Fibroblast of upper back skin (primary cell): ENCODE measurements around the gene CGB2.
"Not testable (repeated sequence)": the region's sequence is repeated elsewhere in the genome, so short reads cannot be mapped to it uniquely, and the experiment has no call there.

Source experiments
- DNase-seq: peaks from one replicate; pipeline ENCODE4 v3.0.0-alpha.2; 2013

CGB2 gene

GRCh38 chr19:49038557-49039276, 7.0 kb downstream of the CGB2 start:
- DNase-seq = peak; percentile 66

GRCh38 chr19:49039736-49040135, 8.0 kb downstream of the CGB2 start:
- not testable (repeated sequence) for DNase-seq

GRCh38 chr19:49042177-49042576, 10.5 kb downstream of the CGB2 start:
- DNase-seq = no peak

- DNase-seq = not testable (repeated sequence)
Observed at GRCh38 chr19:49042666-49043065, 11.0 kb downstream of the CGB2 start.

GRCh38 chr19:49043548-49043947, 11.9 kb downstream of the CGB2 start, which contains the start of gene CGB5:
TSS of gene CGB5 (plus strand) at chr19:49043848. CDS start at chr19:49044210, 362 bp downstream.
- not testable (repeated sequence) for DNase-seq

DNA sequence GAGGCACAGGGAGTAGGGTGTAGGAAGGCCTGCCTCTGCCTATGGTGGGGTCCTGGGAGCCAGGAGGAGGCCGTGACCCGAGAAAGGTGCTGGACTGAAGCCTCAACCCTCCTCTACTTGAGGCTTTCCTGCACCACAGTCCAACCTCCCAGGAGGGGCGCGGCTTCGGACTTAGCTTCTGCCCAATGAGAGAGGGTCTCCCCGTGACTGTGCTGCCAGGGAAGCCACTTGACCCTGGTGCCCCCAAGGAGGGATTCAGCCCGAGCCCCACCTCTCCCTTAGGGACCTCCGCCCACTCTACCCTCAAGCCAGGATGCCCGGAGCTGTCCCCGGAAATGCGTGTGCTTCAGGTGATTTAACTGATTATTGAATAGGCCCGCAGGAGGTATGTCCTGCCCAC, 17.3 kb downstream of the CGB2 start, which contains the start of gene CGB8:
Gene CGB8, minus strand, starts transcription at position 101 of the 400 bp plus-strand sequence. CDS start 372 bp downstream, outside the sequence.
- not testable (repeated sequence) for DNase-seq

DNA sequence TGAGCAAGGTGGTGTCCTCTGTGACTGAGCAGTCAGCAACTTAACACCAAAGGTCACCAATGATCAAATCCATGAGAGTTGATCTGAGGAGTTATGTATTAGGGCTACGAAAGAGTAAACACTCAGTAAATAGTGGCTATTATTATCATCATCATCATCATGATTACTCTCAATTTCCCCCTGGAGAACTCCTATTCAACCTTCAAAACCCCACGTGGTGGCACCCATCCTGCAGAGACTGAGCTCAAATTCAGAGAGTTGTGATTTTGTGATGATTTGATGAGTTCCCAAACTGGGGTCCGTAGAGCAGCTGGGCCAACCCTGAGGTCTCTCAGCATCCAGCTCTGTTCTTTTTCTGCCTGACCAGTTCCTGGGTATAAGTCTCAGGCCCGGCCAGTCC, 18.1 kb downstream of the CGB2 start:
- DNase-seq = not testable (repeated sequence)

DNA sequence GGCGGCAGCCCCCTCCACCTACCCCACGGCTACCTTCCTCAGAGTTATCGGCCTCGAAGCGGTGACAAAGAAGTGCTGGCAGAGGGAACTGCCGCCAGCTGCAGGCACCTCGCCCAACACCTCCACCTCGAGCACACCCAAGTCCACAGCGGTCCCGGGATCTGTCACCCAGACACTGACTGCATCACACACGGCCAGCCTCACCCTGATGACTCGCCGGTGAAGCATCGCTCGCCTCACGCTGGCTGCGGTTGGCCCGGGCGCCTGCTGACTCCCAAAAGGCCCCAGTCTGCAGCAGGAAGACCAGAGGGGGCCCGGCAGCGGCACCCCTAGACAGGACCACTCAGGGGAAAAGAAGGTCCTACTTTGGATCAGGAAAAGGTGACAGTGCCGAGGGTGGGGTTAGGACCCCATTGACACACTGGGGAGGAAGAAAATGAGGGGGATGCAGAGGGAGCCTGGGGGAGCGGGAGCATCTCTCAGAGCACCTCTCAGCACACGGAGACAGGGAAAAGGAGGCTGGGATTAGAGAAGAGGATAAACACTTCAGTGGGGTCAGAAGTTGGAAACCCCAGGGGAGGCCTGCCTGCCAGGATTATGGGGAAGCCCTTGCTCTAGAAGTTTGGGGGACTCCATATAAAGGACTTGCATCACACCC, 18.8 kb downstream of the CGB2 start:
- DNase-seq = peak; percentile 66

DNA sequence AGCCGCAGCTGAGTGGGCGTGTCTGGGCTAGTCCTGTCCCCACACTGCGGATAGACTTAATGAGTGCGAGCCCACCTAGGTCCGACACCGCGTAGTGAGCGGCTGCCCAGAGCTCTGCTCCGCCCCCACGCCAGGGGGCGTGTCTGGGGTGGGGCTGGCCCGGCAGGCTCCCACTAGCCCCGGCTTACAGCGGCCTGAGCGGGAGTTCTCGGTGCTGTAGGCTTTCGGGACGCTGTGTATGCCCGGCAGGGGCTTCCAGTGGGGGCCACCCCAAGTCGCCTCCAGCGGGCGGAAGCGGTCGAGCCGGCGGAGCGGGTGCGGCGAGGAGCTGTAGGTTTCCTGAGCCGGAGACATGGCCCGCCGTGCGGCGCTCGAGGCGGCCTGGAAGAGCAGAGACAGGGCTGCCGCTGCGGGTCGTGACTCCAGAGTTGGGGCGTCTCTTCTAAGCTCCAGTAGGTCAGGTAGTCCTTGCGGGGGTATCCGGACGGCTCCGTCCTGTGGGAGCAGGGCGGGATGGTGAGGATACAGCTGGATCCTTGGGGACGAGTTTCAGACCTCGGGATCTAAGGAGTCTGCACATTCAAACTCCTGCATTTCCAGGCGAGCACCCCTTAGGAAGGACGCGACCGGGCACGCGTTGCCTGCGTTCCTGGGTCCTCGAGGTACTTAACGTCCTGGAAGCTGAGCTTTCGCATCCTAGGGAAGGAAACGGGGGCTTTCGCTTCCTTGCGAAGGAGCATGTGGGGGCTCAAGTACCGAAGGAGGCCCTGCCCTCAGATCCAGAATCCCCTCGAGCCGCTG, 24.6 kb downstream of the CGB2 start:
- peak; percentile 45 for DNase-seq

- DNase-seq = not testable (repeated sequence)
Observed at GRCh38 chr19:49056902-49057596, 25.4 kb downstream of the CGB2 start.

GRCh38 chr19:49057636-49058234, 26.0 kb downstream of the CGB2 start, which contains the start of gene CGB7:
TSS of gene CGB7 (minus strand) at chr19:49057749. CDS start at chr19:49055375, 2,374 bp downstream.
- peak; percentile 63 for DNase-seq

GRCh38 chr19:49058562-49058961, 26.9 kb downstream of the CGB2 start:
- peak; percentile 51 for DNase-seq

DNA sequence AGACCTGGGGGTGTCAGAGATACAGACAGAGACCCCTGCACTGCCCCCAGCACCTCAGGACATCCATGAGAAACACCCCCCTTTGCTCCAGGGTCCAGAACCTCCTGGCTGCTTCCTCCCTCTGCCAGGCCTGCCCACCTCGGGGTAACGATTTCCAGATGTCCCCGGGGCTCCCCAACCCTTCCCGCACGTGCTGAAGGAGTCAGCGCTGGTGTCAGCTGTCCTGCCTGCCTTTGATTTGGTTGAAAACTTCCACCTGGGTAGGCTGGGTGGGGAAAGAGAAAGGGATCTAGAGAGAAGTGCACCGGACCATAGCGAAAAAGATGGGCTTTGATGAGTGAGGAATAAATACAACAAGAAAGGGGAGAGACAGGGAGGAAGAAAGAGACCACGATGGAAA, 27.4 kb downstream of the CGB2 start:
- DNase-seq = no peak

- no peak for DNase-seq
Observed at GRCh38 chr19:49061000-49061399, 29.3 kb downstream of the CGB2 start.

DNA sequence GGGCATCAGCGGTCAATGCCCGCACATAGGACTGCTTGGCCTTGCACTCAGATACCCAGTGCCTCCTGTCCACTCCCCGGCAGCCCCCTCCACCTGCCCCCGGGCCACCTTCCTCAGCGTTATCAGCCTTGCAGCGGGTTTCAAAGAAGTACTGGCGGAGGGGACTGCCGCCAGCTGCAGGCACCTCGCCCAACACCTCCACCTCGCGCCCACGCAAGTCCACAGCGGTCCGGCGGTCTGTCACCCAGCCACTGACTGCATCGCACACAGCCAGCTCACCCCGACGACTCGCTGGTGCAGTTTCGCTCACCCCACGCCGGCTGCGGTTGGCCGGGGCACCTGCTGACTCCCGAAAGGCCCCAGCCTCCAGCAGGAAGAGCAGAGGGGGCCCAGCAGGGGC, 29.8 kb downstream of the CGB2 start:
- DNase-seq = no peak

- no peak for DNase-seq
Observed at GRCh38 chr19:49064029-49064629, 32.4 kb downstream of the CGB2 start.

DNA sequence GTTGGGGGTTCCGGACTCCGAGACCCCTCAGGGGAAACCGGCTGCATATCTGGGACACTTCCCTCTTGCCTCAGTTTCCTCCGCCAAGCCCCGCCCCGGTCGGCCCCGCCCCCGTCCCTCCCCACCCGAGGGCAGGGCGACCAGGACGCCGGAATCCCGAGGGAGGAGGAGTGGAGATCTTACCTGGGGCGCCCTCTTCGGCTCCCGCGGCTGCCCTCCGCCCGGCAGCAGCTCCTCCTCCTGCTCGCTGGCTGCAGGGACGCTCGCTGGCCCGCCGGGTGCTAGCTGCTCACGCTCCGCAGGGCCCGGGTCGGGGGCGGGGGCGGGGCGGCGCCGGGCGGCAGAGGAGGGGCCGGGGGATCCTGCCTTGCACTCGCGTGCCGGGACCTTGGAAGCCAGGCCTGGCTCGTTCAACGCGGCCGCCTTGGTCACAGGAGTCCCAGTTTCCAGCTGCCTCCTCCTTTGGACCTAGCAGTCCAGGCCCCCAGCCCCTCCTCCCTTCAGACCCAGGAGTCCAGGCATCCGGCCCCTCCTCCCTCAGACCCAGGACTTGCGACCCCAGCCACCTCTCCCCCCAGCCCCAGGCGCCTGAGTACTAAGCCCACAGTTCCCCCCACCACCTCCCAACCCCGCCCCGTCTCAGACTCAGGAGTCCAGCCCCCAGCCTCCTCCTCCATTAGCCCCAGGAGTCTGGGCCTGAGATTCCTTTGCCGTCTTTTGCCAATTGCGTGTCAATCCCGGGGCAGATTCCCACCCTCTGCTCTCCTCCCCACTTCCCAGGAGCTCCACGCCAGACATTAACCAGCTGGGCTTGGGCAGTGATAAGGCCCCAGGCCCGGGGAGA, 33.3 kb downstream of the CGB2 start, which contains the start of gene NTF4:
Gene NTF4, minus strand, starts transcription at position 51 of the 844 bp plus-strand sequence. CDS start 2,821 bp downstream, outside the sequence.
- DNase-seq = peak; percentile 33

GRCh38 chr19:49065905-49066512, 34.3 kb downstream of the CGB2 start:
- no peak for DNase-seq

- no peak for DNase-seq
Observed at GRCh38 chr19:49067554-49067953, 35.9 kb downstream of the CGB2 start.

DNA sequence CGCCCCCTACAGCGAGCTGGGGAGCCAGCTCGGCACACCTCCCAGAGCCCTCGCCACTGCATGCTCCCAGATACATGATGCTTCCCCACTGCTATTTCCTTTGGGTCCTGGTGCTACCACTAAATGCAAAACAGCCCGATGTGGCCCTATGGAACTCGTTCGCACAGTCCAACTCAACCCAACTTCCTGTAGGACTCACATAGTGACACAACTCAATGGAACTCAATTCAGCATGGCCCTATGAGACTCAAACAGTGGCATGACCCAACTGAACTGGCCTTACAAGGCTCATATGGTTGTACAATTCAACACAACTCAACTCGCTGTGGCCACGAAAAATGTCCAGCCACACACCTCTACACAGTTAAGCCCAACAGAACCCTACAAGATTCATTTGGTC, 37.3 kb downstream of the CGB2 start:
- DNase-seq = no peak
